K562 (cell line): Measurements from ENCODE around the gene TANK. TPM values are rescaled to one million over a fixed set of nuclear protein-coding genes. Genes with fewer than 3 reads are reported as not detected.

Experiments used
- CBX2 ChIP-seq: fragments of 200-600 bp; sonication (generic); IDR thresholded peaks from one replicate; pipeline ENCODE4 v1.6.1; 2012; ENCODE audit warnings: mild to moderate bottlenecking, low read length, inconsistent platforms; ENCODE audit not compliant: insufficient read depth, poor library complexity, severe bottlenecking
- CUX1 ChIP-seq: fragments of 200-800 bp; sonication (Bioruptor generic); IDR thresholded peaks from 2 replicates; pipeline ENCODE4 v1.6.1; 2016; ENCODE audit warnings: missing genetic modification characterization, missing compliant biosample characterization
- ESRRB ChIP-seq: fragments of 250-450 bp; sonication (Bioruptor Pico); IDR thresholded peaks from 2 replicates; pipeline ENCODE4 v1.5.0; 2020; ENCODE audit warnings: mild to moderate bottlenecking, moderate library complexity, borderline replicate concordance
- EWSR1 ChIP-seq: fragments of 450-650 bp; IDR thresholded peaks from 2 replicates; pipeline ENCODE4 v1.6.1; 2018; ENCODE audit warnings: borderline replicate concordance, mild to moderate bottlenecking, low read depth, moderate library complexity; ENCODE audit not compliant: partially characterized antibody
- GTF2F1 ChIP-seq: IDR thresholded peaks from 2 replicates; pipeline ENCODE4 v1.6.1; 2011; ENCODE audit warnings: low read depth, low read length, improper control_type of control experiment
- HOMEZ ChIP-seq: fragments of 250-450 bp; sonication (Bioruptor Pico); IDR thresholded peaks from 2 replicates; pipeline ENCODE4 v1.4.0; 2020; ENCODE audit warnings: mild to moderate bottlenecking, moderate library complexity
- NFIC ChIP-seq: fragments of 450-650 bp; IDR thresholded peaks from 2 replicates; pipeline ENCODE4 v1.6.1; 2017; ENCODE audit warnings: mild to moderate bottlenecking, inconsistent platforms
- PURB ChIP-seq: sonication (generic); formaldehyde crosslinking; IDR thresholded peaks from 2 replicates; pipeline ENCODE4 v1.9.0; 2021; ENCODE audit warnings: low read depth, mild to moderate bottlenecking, missing genetic modification reagents
- RBM25 ChIP-seq: fragments of 200-400 bp; formaldehyde crosslinking; IDR thresholded peaks from 2 replicates; pipeline ENCODE4 v1.6.1; 2018; ENCODE audit warnings: low read length, low read depth, moderate library complexity; ENCODE audit not compliant: severe bottlenecking
- SP1 ChIP-seq: sonication (generic); formaldehyde crosslinking; IDR thresholded peaks from 2 replicates; pipeline ENCODE4 v1.8.1; 2022; ENCODE audit warnings: mild to moderate bottlenecking, missing genetic modification reagents
- TBL1XR1 ChIP-seq, 2 experiments: IDR thresholded peaks; 2 replicates each; pipeline ENCODE4 v1.6.1; 2012; ENCODE audit warnings: improper control_type of control experiment in 2 of 2, low read length in 2 of 2, mild to moderate bottlenecking in 1 of 2
- ZNF274 ChIP-seq: IDR thresholded peaks from 2 replicates; pipeline ENCODE4 v1.6.1; 2011; ENCODE audit warnings: low read depth, mild to moderate bottlenecking, low read length, moderate library complexity, borderline replicate concordance
- ZNF507 ChIP-seq: conservative IDR thresholded peaks from 2 replicates; pipeline ENCODE4 v1.6.1; 2017; ENCODE audit warnings: missing genetic modification characterization, missing compliant biosample characterization
- ZNF584 ChIP-seq: fragments of 200-800 bp; sonication (Bioruptor generic); IDR thresholded peaks from 2 replicates; pipeline ENCODE4 v1.6.1; 2016; ENCODE audit warnings: low read depth, mild to moderate bottlenecking, missing genetic modification characterization, missing compliant biosample characterization
- polyA plus RNA-seq, 8 experiments: library from polyadenylated mRNA; depleted of rRNA in 4 of 8; stranded (reverse) in 5 of 8; unstranded in 3 of 8; fragments of >200 nt; fragmentation: Nextera tagmentation in 2 of 8; fragmentation: Illumina TruSeq in 1 of 8; extraction: Ambion mirVana in 2 of 8; extraction: Trizol in 1 of 8; gene quantifications; 2 replicates each; pipeline versions ENCODE4 v1.2.1 to v1.2.3, GENCODE V29; 2011 to 2014; ENCODE audit warnings: inconsistent platforms in 1 of 8, missing spikeins in 1 of 8
- total RNA-seq, 7 experiments: library from RNA; depleted of rRNA in 6 of 7; stranded (reverse); fragments of >200 nt in 6 of 7; fragmentation: Illumina TruSeq in 2 of 7; extraction: Trizol in 2 of 7; gene quantifications; 2 replicates each; pipeline versions ENCODE4 v1.2.1 to v1.2.3, GENCODE V29; 2011 to 2021; ENCODE audit warnings: low replicate concordance in 1 of 7
- TF ChIP-seq, protein P1 (sequence below): sonication (generic); formaldehyde crosslinking; IDR thresholded peaks from 2 replicates; pipeline ENCODE4 v1.8.0; 2023; ENCODE audit warnings: mild to moderate bottlenecking, missing genetic modification reagents
- TF ChIP-seq, protein P2 (sequence below), 2 experiments: fragments of 250-450 bp in 1 of 2; fragments of 450-650 bp in 1 of 2; sonication (Bioruptor Pico) in 1 of 2; IDR thresholded peaks; 2 replicates each; pipeline versions ENCODE4 v1.6.1 to v1.8.0; 2016 to 2021; ENCODE audit warnings: mild to moderate bottlenecking in 2 of 2, moderate library complexity in 2 of 2, missing compliant biosample characterization in 1 of 2, missing genetic modification characterization in 1 of 2

The TANK gene
- total and polyA plus RNA-seq, 9 of the 15 experiments (the other 6 are each of a cell fraction or from before 2014, with no cell fraction given), result 43.0 to 91.5 (median 54.4) TPM

DNA sequence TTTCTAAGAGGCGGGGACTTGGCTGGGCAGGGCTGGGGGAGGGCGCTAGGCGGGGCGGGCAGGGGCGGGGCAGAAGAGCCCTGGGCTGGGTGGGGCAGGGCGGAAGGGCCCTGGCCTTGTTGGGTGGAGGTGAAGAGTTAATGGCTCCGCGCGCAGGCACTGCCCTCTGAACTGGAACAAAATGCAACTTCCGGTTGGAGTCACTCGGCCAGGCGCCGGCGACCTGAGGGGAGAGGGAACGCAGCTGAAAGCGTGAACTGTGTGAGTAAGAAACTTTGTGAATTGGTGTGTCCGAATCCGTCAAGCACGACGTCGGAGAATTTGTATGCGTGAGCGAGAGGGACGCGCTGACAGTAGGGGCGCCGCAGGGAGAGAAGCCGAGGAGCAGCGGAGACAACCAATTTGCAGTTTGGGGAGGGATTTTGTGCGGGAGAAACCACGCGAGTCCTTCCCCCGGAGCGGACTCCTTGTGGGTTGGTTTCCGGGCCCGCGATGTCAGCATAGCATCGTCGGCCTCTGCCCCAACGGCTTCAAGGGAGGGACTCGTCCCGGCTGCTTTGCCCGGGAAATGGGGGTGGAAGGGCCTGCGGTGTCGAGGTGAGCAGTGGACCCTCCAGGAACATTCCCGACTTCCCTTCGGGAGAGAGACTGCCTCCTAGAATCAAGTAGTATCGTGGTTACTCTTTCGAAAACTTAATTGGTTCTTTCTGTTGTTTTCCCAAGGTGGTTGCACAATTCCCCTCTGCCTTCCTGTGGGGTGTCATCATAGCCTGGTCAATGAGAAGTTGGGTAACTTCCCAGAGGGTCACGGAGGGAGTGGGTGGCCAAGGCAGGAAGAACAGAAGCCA, at the start of gene TANK (continued):
- TF ChIP-seq CBX2, result no peak
- TF ChIP-seq RBM25, result no peak
- no peak for TF ChIP-seq TBL1XR1 (IDR thresholded peaks at IDR 0.05; ENCODE audit: low read length in 2 of 2)
- TF ChIP-seq, protein P1, sequence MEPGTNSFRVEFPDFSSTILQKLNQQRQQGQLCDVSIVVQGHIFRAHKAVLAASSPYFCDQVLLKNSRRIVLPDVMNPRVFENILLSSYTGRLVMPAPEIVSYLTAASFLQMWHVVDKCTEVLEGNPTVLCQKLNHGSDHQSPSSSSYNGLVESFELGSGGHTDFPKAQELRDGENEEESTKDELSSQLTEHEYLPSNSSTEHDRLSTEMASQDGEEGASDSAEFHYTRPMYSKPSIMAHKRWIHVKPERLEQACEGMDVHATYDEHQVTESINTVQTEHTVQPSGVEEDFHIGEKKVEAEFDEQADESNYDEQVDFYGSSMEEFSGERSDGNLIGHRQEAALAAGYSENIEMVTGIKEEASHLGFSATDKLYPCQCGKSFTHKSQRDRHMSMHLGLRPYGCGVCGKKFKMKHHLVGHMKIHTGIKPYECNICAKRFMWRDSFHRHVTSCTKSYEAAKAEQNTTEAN (CRISPR knock-in tag), result no peak; the same call in 1 of the 2 replicates
- no peak for TF ChIP-seq HOMEZ (CRISPR knock-in tag)
- TF ChIP-seq ESRRB (CRISPR knock-in tag), result no peak
- no peak for TF ChIP-seq ZNF507 (tag)
- no peak for TF ChIP-seq CUX1
- peak; percentile 66; the same call in 1 of the 2 replicates for TF ChIP-seq SP1
- TF ChIP-seq ZNF584 (CRISPR knock-in tag), result 0 out of 2 replicates have a peak, but pooled peaks have one; percentile 20
- no peak for TF ChIP-seq EWSR1
- TF ChIP-seq, protein P2, sequence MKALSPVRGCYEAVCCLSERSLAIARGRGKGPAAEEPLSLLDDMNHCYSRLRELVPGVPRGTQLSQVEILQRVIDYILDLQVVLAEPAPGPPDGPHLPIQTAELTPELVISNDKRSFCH (CRISPR knock-in tag; IDR thresholded peaks at IDR 0.05), result no peak
- TF ChIP-seq, protein P2 (tag; IDR thresholded peaks at IDR 0.05), result no peak; the same call in 1 of the 2 replicates
- TF ChIP-seq PURB (CRISPR knock-in tag), result no peak
- TF ChIP-seq ZNF274, result no peak
- TF ChIP-seq NFIC, result peak; percentile 66
- TF ChIP-seq GTF2F1, result peak; percentile 77
